Gastrocnemius medialis (tissue), 4 donors: Measurements from ENCODE around the gene SPTBN4. TPM values are rescaled to one million over a fixed set of nuclear protein-coding genes. Genes with fewer than 3 reads are reported as not detected.
"Not testable (repeated sequence)": the region's sequence is repeated elsewhere in the genome, so short reads cannot be mapped to it uniquely, and the experiment has no call there.

Source experiments
- ATAC-seq, 2 donors: fragments of 150-250 bp; one replicate each; pipeline ENCODE4 v1.9.1; 2016
- DNase-seq, 2 donors: peaks; one replicate each; pipeline ENCODE4 v3.0.0-alpha.2; 2019
- H3K27ac ChIP-seq, 4 donors: fragments of 200-600 bp; sonication (generic); 1 replicate in 1 of 4; 2 replicates in 3 of 4; pipeline ENCODE4 v1.5.1; 2016 to 2018; ENCODE audit warnings: mild to moderate bottlenecking in 2 of 4, moderate library complexity in 1 of 4
- H3K27me3 ChIP-seq, 3 donors: fragments of 200-600 bp; sonication (generic) in 2 of 3; 1 replicate in 1 of 3; 2 replicates in 2 of 3; pipeline versions ENCODE4 v1.5.1 to v1.6.0; 2016 to 2019; ENCODE audit warnings: mild to moderate bottlenecking in 1 of 3, moderate library complexity in 1 of 3
- H3K36me3 ChIP-seq, 2 donors: fragments of 200-600 bp; sonication (generic) in 1 of 2; one replicate each; pipeline ENCODE4 v1.5.1; 2017 to 2018
- H3K4me1 ChIP-seq, 2 donors: fragments of 200-600 bp; sonication (generic) in 1 of 2; one replicate each; pipeline ENCODE4 v1.5.1; 2016 to 2017; ENCODE audit warnings: mild to moderate bottlenecking in 2 of 2
- H3K4me3 ChIP-seq, 4 donors: fragments of 200-600 bp; sonication (generic) in 3 of 4; 1 replicate in 1 of 4; 2 replicates in 3 of 4; pipeline ENCODE4 v1.5.1; 2016 to 2019; ENCODE audit warnings: mild to moderate bottlenecking in 2 of 4
- H3K9me3 ChIP-seq, 3 donors: fragments of 200-600 bp; sonication (generic) in 2 of 3; 1 replicate in 1 of 3; 2 replicates in 2 of 3; pipeline ENCODE4 v1.5.1; 2016 to 2019
- CTCF ChIP-seq, 5 experiments: fragments of 450-650 bp in 3 of 5; fragments of 200-600 bp in 2 of 5; sonication (generic) in 2 of 5; IDR thresholded peaks in 4 of 5; conservative IDR thresholded peaks in 1 of 5; 1 replicate in 4 of 5; 2 replicates in 1 of 5; pipeline ENCODE4 v1.5.1; 2016 to 2019; ENCODE audit warnings: antibody characterized with exemption in 5 of 5, mild to moderate bottlenecking in 3 of 5, moderate library complexity in 3 of 5
- POLR2A ChIP-seq, 2 donors: fragments of 450-650 bp; IDR thresholded peaks; one replicate each; pipeline ENCODE4 v1.6.1; 2017; ENCODE audit warnings: antibody characterized with exemption in 2 of 2, mild to moderate bottlenecking in 2 of 2, moderate library complexity in 2 of 2
- in situ Hi-C, 4 donors: fragments of 200-750 bp; cut with MboI; loops; one replicate each; pipeline versions ENCODE4 v1.15.0 to v1.8.0; 2017; ENCODE audit warnings: low sequenced_read_pairs in 4 of 4
- intact Hi-C: fragments of 100-400 bp; cut with DNase I; formaldehyde crosslinking; loops from one replicate; pipeline ENCODE4 v1.15.1; 2023; ENCODE audit warnings: low total_unique reads
- total RNA-seq, 4 donors: library from RNA; depleted of rRNA; stranded (reverse); fragments of >200 nt; gene quantifications; one replicate each; pipeline versions ENCODE4 v1.1.0 to v1.2.3, GENCODE V29; 2016

The SPTBN4 gene
- total RNA-seq, 4 donors from 2014 or later = 0.86 to 5.9 (median 2.4) TPM

GRCh38 chr19:40499320-40499719 lies 32.5 kb downstream of the SPTBN4 start:
- TF ChIP-seq CTCF (IDR thresholded peaks at IDR 0.05 in 4 of 5, conservative IDR thresholded peaks at IDR 0.05 in 1 of 5) = no peak
- no peak for TF ChIP-seq POLR2A (IDR thresholded peaks at IDR 0.05)
- Histone ChIP-seq H3K4me1 (no peaks in the 10 kb centered on the region), H3K9me3 (no peaks in the 10 kb centered on the region), H3K27me3 (no peaks in the 10 kb centered on the region), H3K36me3 (no peaks in the 10 kb centered on the region), H3K27ac (no peak overlapping the region), H3K4me3 (no peak overlapping the region)
- ATAC-seq (no peak), DNase-seq (no peak)
- in situ Hi-C loops (no loop called here), intact Hi-C loops (no loop called here)

- H3K4me3 ChIP-seq, H3K27ac ChIP-seq, H3K9me3 ChIP-seq, in situ Hi-C loops, H3K27me3 ChIP-seq, H3K4me1 ChIP-seq, DNase-seq, intact Hi-C loops, ATAC-seq, H3K36me3 ChIP-seq: not testable (repeated sequence)
Measured at GRCh38 chr19:40500678-40501530, 34.1 kb downstream of the SPTBN4 start.

GRCh38 chr19:40501599-40501998 lies 34.8 kb downstream of the SPTBN4 start:
- Histone ChIP-seq H3K9me3 (no peaks in the 10 kb centered on the region), H3K4me1 (no peaks in the 10 kb centered on the region), H3K27me3 (no peaks in the 10 kb centered on the region), H3K27ac (no peak overlapping the region), H3K36me3 (no peaks in the 10 kb centered on the region), H3K4me3 (no peak overlapping the region)
- TF ChIP-seq CTCF (IDR thresholded peaks at IDR 0.05 in 4 of 5, conservative IDR thresholded peaks at IDR 0.05 in 1 of 5) = no peak
- no peak for TF ChIP-seq POLR2A (IDR thresholded peaks at IDR 0.05)
- ATAC-seq = no peak
- intact Hi-C loops (no loop called here), in situ Hi-C loops (no loop called here)
- DNase-seq = no peak

GRCh38 chr19:40502081-40502480 lies 35.3 kb downstream of the SPTBN4 start:
- ATAC-seq (no peak), DNase-seq (no peak)
- Histone ChIP-seq H3K27ac (no peak overlapping the region), H3K36me3 (no peaks in the 10 kb centered on the region), H3K9me3 (no peaks in the 10 kb centered on the region), H3K4me3 (no peak overlapping the region), H3K27me3 (no peaks in the 10 kb centered on the region), H3K4me1 (no peaks in the 10 kb centered on the region)
- in situ Hi-C loops = no loop called here
- intact Hi-C loops = no loop called here
- TF ChIP-seq CTCF (IDR thresholded peaks at IDR 0.05 in 4 of 5, conservative IDR thresholded peaks at IDR 0.05 in 1 of 5) = no peak
- TF ChIP-seq POLR2A (IDR thresholded peaks at IDR 0.05) = no peak

GRCh38 chr19:40502647-40503319 lies 36.0 kb downstream of the SPTBN4 start:
- Histone ChIP-seq H3K9me3 (no peaks in the 10 kb centered on the region), H3K4me1 (no peaks in the 10 kb centered on the region), H3K27ac (no peak overlapping the region), H3K27me3 (no peaks in the 10 kb centered on the region), H3K4me3 (no peak overlapping the region), H3K36me3 (no peaks in the 10 kb centered on the region)
- ATAC-seq (no peak), DNase-seq (no peak)
- TF ChIP-seq CTCF (IDR thresholded peaks at IDR 0.05 in 4 of 5, conservative IDR thresholded peaks at IDR 0.05 in 1 of 5) (no peak), POLR2A (IDR thresholded peaks at IDR 0.05) (no peak)
- intact Hi-C loops (no loop called here), in situ Hi-C loops (no loop called here)
